SJCRH30 (cell line): ENCODE results near the gene INTS11. TPM values are rescaled to one million over a fixed set of nuclear protein-coding genes. Genes with fewer than 3 reads are reported as not detected.

Source experiments
- DNase-seq, 2 experiments: peaks; one replicate each; pipeline ENCODE4 v3.0.0-alpha.2; 2015 to 2020
- H3K27ac ChIP-seq: fragments of 250-450 bp; sonication (Bioruptor Pico); 2 replicates; pipeline ENCODE4 v1.5.1; 2020; ENCODE audit warnings: mild to moderate bottlenecking, moderate library complexity
- H3K27me3 ChIP-seq: fragments of 250-450 bp; sonication (Bioruptor Pico); 2 replicates; pipeline ENCODE4 v1.5.1; 2020; ENCODE audit warnings: mild to moderate bottlenecking, moderate library complexity
- H3K36me3 ChIP-seq: fragments of 250-450 bp; sonication (Bioruptor Pico); 2 replicates; pipeline ENCODE4 v1.5.1; 2020; ENCODE audit warnings: mild to moderate bottlenecking, moderate library complexity
- H3K4me1 ChIP-seq: fragments of 250-450 bp; sonication (Bioruptor Pico); 2 replicates; pipeline ENCODE4 v1.5.1; 2020; ENCODE audit warnings: mild to moderate bottlenecking, moderate library complexity
- H3K4me3 ChIP-seq: fragments of 250-450 bp; sonication (Bioruptor Pico); 2 replicates; pipeline ENCODE4 v1.5.1; 2020; ENCODE audit warnings: mild to moderate bottlenecking, moderate library complexity
- H3K9me3 ChIP-seq: fragments of 250-450 bp; sonication (Bioruptor Pico); replicated peaks from 2 replicates; pipeline ENCODE4 v1.5.1; 2020; ENCODE audit warnings: mild to moderate bottlenecking, moderate library complexity
- total RNA-seq: library from RNA; depleted of rRNA; stranded (reverse); fragments of >200 nt; shearing (Covaris generic); gene quantifications from 2 replicates; pipeline ENCODE4 v1.2.3, GENCODE V29; 2014

INTS11 gene
- total RNA-seq, 1 experiment from 2014 or later: 78.7 TPM

GRCh38 chr1:1278620-1279019, 45.8 kb downstream of the INTS11 start:
- H3K27ac ChIP-seq: no peak overlapping the region
- H3K9me3 ChIP-seq: no peaks in the 10 kb centered on the region
- H3K4me3 ChIP-seq: no peak overlapping the region
- no peak for DNase-seq
- H3K27me3 ChIP-seq: no peaks in the 10 kb centered on the region
- H3K36me3 ChIP-seq: no peaks in the 10 kb centered on the region
- peaks cover 9% of the 10 kb centered on the region; the same call in 1 of the 2 replicates for H3K4me1 ChIP-seq

GRCh38 chr1:1275836-1276235, 48.6 kb downstream of the INTS11 start:
- H3K27me3 ChIP-seq: no peaks in the 10 kb centered on the region
- no peak for DNase-seq
- H3K27ac ChIP-seq: no peak overlapping the region
- H3K4me1 ChIP-seq: peaks cover 3% of the 10 kb centered on the region; the same call in 1 of the 2 replicates
- no peaks in the 10 kb centered on the region for H3K9me3 ChIP-seq
- no peak overlapping the region for H3K4me3 ChIP-seq
- H3K36me3 ChIP-seq: 0 out of 2 replicates have a peak, but pooled peaks cover 5% of the 10 kb centered on the region

- Histone ChIP-seq H3K36me3 (0 out of 2 replicates have a peak, but pooled peaks cover 5% of the 10 kb centered on the region), H3K9me3 (no peaks in the 10 kb centered on the region), H3K27ac (no peak overlapping the region; the same call in 1 of the 2 replicates), H3K4me1 (peaks cover 3% of the 10 kb centered on the region; the same call in 1 of the 2 replicates), H3K4me3 (peak overlapping the region; percentile 93; the same call in 1 of the 2 replicates), H3K27me3 (no peaks in the 10 kb centered on the region)
- DNase-seq: no peak
These were observed 49.5 kb downstream of the INTS11 start for GRCh38 chr1:1274931-1275431.

- no peaks in the 10 kb centered on the region for H3K27me3 ChIP-seq
- peak overlapping the region; percentile 93 for H3K4me3 ChIP-seq
- H3K27ac ChIP-seq: peak overlapping the region; percentile 48; the same call in 1 of the 2 replicates
- H3K4me1 ChIP-seq: peaks cover 3% of the 10 kb centered on the region; the same call in 1 of the 2 replicates
- 0 out of 2 replicates have a peak, but pooled peaks cover 5% of the 10 kb centered on the region for H3K36me3 ChIP-seq
- no peaks in the 10 kb centered on the region for H3K9me3 ChIP-seq
- no peak for DNase-seq
These were observed 50.0 kb downstream of the INTS11 start for GRCh38 chr1:1274299-1274930.

- Histone ChIP-seq H3K27ac (peak within 1 kb of the TSS; percentile 48; the same call in 1 of the 2 replicates), H3K27me3 (no peaks in the 10 kb centered on the region), H3K4me1 (peaks cover 3% of the 10 kb centered on the region; the same call in 1 of the 2 replicates), H3K9me3 (no peaks in the 10 kb centered on the region), H3K36me3 (peaks cover 5% of the 10 kb centered on the region; the same call in 1 of the 2 replicates), H3K4me3 (peak within 1 kb of the TSS; percentile 93)
- DNase-seq: peak; percentile 96 to 97
These were observed 50.8 kb downstream of the INTS11 start, which contains the start of gene UBE2J2 for GRCh38 chr1:1273512-1274298. Gene UBE2J2 (minus strand): TSS chr1:1273854. CDS start chr1:1267992, 5,862 bp downstream.

GRCh38 chr1:1273209-1273511, 51.3 kb downstream of the INTS11 start:
- no peak for DNase-seq
- no peaks in the 10 kb centered on the region for H3K9me3 ChIP-seq
- H3K4me3 ChIP-seq: peak overlapping the region; percentile 93
- H3K36me3 ChIP-seq: peaks cover 7% of the 10 kb centered on the region; the same call in 1 of the 2 replicates
- no peaks in the 10 kb centered on the region for H3K27me3 ChIP-seq
- H3K4me1 ChIP-seq: peaks cover 3% of the 10 kb centered on the region; the same call in 1 of the 2 replicates
- peak overlapping the region; percentile 48; the same call in 1 of the 2 replicates for H3K27ac ChIP-seq

GRCh38 chr1:1272341-1273208, 51.9 kb downstream of the INTS11 start:
- no peak for DNase-seq
- peaks cover 3% of the 10 kb centered on the region; the same call in 1 of the 2 replicates for H3K4me1 ChIP-seq

GRCh38 chr1:1270813-1271212, 53.6 kb downstream of the INTS11 start:
- Histone ChIP-seq H3K27me3 (no peaks in the 10 kb centered on the region), H3K9me3 (no peaks in the 10 kb centered on the region), H3K4me1 (peaks cover 3% of the 10 kb centered on the region; the same call in 1 of the 2 replicates), H3K36me3 (peaks cover 27% of the 10 kb centered on the region), H3K4me3 (no peak overlapping the region), H3K27ac (no peak overlapping the region)
- no peak for DNase-seq

More at GRCh38 chr1:1272341-1273208, 51.9 kb downstream of the INTS11 start:
- Histone ChIP-seq H3K9me3 (no peaks in the 10 kb centered on the region), H3K36me3 (peaks cover 12% of the 10 kb centered on the region), H3K27me3 (no peaks in the 10 kb centered on the region), H3K4me3 (peak overlapping the region; percentile 93), H3K27ac (no peak overlapping the region; the same call in 1 of the 2 replicates)

GRCh38 chr1:1268284-1268682, 56.2 kb downstream of the INTS11 start:
- no peak overlapping the region for H3K4me3 ChIP-seq
- no peaks in the 10 kb centered on the region for H3K9me3 ChIP-seq
- H3K27ac ChIP-seq: no peak overlapping the region
- H3K4me1 ChIP-seq: peaks cover 4% of the 10 kb centered on the region; the same call in 1 of the 2 replicates
- DNase-seq: no peak
- H3K36me3 ChIP-seq: peaks cover 46% of the 10 kb centered on the region
- H3K27me3 ChIP-seq: no peaks in the 10 kb centered on the region

GRCh38 chr1:1267488-1268283, 56.8 kb downstream of the INTS11 start:
- Histone ChIP-seq H3K9me3 (no peaks in the 10 kb centered on the region), H3K36me3 (peaks cover 52% of the 10 kb centered on the region), H3K27ac (no peak overlapping the region), H3K4me1 (peaks cover 4% of the 10 kb centered on the region; the same call in 1 of the 2 replicates), H3K4me3 (no peak overlapping the region), H3K27me3 (no peaks in the 10 kb centered on the region)
- DNase-seq: no peak

GRCh38 chr1:1264868-1265272, 59.6 kb downstream of the INTS11 start:
- Histone ChIP-seq H3K9me3 (no peaks in the 10 kb centered on the region), H3K4me1 (peaks cover 4% of the 10 kb centered on the region; the same call in 1 of the 2 replicates), H3K27ac (peak overlapping the region; percentile 39), H3K4me3 (no peak overlapping the region), H3K27me3 (no peaks in the 10 kb centered on the region), H3K36me3 (peaks cover 73% of the 10 kb centered on the region)
- DNase-seq: peak in 1 of 2 experiments; percentile 52

- Histone ChIP-seq H3K4me1 (peaks cover 4% of the 10 kb centered on the region; the same call in 1 of the 2 replicates), H3K36me3 (peaks cover 79% of the 10 kb centered on the region)
These were observed 60.4 kb downstream of the INTS11 start for GRCh38 chr1:1264026-1264425.

GRCh38 chr1:1262758-1263157, 61.7 kb downstream of the INTS11 start:
- Histone ChIP-seq H3K27me3 (no peaks in the 10 kb centered on the region), H3K4me1 (peaks cover 4% of the 10 kb centered on the region; the same call in 1 of the 2 replicates), H3K27ac (no peak overlapping the region), H3K9me3 (no peaks in the 10 kb centered on the region), H3K36me3 (peaks cover 78% of the 10 kb centered on the region), H3K4me3 (no peak overlapping the region)
- DNase-seq: no peak

More at GRCh38 chr1:1264026-1264425, 60.4 kb downstream of the INTS11 start:
- Histone ChIP-seq H3K27ac (no peak overlapping the region), H3K27me3 (no peaks in the 10 kb centered on the region), H3K4me3 (no peak overlapping the region), H3K9me3 (no peaks in the 10 kb centered on the region)
- DNase-seq: no peak
